ENCODE measurements around the gene EPHB3.
"Not testable (repeated sequence)": the region's sequence is repeated elsewhere in the genome, so short reads cannot be mapped to it uniquely, and the experiment has no call there.

Gene EPHB3

DNA sequence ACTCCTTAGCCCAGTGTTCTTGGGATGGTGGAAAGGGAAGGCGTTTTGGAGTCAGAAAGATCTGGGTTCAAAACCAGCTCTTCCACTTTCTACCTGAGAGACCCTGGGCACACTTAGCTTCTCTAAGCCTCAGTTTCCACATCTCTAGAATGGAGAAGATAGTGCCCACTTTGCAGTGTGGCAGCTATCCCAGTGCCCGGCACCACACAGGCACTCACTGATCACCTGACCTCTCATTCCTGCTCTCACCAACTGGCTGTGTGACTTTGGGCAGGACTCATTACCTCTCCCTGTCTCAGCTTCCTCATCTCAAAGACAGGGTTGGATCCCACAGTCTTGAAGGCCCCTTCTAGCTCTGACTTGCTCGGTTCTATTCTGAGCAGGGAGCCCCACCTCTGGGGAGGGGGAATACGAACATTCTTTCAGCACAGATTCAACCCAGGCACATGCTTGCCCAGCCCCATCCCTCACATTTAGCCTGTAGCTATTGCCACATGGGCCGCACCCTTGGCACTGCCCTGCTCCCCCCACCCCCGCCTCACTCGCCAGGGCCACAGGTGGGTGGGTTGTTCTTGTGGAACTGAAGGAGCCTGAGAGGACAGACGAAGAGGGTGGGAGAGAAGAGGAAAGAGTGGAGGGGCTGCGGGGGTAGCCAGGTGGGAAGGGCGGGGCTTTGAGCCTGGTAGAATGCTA, 39.2 kb downstream of the EPHB3 start:
- DNase-seq (ENCODE audit: low spot score) = no peak

GRCh38 chr3:184601576-184602371, 40.2 kb downstream of the EPHB3 start:
- DNase-seq (ENCODE audit: low spot score) = no peak

DNA sequence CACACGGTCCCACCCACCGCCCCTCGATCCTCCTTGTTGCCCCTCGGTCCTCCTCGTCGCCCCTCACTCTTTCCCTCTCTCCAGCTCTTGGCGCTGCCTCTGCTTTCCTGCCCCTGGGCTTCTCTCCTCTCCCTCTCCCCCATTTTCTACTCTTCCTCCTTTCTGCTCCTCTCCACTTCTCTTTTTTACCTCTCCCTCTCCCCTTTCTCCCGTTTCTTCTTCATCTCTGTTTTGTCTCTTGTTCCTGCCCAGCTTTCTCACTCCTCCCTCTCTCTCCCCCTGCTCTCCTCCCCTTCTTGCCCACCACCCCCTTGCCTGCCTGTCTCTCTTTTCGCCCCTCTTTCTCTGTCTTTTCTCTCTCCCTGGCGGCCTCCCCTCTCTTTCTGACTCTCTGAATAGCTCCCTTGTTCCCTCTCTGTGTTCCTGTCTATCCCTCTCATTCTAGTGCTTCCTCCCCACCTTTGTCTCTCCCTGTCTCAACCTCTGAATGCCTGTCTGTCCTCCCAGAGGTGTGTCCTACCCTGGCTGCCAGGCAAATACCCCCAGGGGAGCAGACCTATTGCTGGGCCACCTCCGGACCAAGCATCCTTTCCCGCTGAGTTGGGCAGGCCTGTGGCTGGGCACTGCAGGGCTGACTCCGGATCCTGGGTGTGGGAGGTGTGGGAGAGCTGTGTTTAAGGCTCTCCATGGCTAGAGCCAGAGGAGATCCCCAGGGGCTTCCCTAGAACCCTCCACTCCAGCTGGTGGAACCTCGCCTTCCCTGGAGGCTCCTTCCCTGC, 41.0 kb downstream of the EPHB3 start:
- DNase-seq (ENCODE audit: low spot score) = no peak

- no peak for DNase-seq (ENCODE audit: low spot score)
Observed at GRCh38 chr3:184603151-184604030, 41.8 kb downstream of the EPHB3 start.

DNA sequence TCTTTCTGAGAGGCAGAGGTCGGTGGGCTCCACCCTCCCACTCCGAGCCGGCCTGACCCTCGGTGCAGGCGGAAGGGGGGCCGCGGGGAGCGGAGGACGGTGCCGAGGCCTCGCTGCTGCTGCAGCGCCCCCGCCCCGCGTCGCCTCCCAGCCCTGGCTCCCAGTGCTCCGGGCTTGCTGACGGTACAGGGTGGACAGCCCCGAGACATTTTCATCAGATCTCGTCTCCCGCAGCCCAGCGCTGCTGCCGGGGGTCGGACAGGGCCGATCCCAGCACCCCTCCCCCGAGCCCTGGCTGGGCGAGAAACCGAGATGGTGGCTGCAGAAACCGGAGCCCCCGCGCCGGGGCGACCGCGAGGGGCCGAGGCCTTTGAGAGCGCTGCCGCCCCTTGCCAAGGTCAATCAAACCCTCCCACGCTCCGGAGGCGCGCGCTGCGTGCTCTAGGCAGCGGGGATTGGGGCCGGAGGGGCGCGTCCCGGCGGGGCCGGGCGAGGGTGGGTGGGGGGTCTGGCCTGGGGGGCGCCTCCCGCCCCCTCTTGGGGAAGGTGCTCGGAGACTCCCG, 42.5 kb downstream of the EPHB3 start:
- DNase-seq (ENCODE audit: low spot score) = no peak

- no peak for DNase-seq (ENCODE audit: low spot score)
Observed at GRCh38 chr3:184604615-184605290, 43.2 kb downstream of the EPHB3 start.

GRCh38 chr3:184608209-184608608, 46.6 kb downstream of the EPHB3 start:
- DNase-seq (ENCODE audit: low spot score) = no peak

- no peak for DNase-seq (ENCODE audit: low spot score)
Observed at GRCh38 chr3:184609476-184610244, 48.1 kb downstream of the EPHB3 start.

DNA sequence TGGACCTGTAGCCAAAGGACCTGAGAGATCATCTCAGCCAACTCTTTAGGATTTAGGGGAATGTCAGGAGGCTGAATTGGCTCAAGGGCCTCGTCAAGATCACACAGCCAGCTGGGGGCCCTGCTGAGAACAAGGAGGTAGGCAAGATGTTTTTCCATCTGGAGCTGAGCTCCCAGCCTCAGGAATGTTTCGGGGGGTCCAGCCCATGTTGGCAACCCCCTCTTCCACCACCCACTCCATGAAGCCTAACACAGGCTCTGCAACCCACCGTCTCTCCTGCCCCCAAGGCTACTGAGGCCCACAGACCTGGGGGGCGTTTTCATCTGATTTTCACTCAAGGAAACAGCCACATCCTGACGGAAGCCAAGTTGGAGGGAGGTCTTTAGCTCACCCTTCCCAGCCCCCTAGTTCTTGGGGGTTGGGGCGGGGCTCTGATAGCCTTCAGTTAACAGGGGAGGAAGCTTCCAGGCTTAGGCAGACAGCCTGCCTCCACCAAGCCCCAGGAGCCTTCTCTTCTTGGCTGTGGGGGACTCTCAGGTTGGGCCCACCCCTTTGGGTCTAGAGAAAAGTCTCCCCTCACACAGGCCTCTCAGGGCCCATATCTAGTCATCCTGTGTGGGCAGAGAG, 48.8 kb downstream of the EPHB3 start:
- no peak for DNase-seq (ENCODE audit: low spot score)

DNA sequence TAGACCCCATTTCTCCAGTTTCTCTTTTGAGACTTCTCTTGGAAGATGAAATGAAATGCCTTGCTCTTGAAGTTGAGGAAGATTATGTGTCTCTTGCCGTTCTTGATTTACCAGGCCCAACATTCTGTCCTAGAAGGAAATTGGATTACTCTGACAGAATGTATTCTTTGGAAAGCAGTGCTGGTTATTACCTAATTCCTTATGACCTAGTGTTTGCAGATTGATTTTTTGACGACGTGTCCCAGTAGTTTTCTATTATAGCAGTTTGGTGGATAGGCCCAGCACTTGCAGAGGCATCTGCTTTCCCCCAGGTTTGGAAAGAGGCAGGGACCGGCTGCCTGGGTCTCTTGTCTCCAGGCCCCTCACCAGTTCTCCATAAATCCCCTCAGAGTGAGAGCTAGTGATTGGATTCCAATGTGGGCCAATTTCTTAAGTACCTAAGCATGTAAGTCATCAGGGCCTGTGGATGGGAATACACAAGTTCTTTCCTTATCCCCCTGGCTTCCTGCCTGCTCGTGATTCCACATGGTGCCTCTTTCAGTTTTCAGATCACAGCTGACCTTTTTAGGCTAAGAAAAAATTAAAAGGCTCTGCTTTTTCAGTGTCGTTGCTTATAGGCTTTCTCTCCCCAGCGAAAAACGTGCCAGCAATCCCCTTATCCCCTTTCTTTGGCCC, 50.2 kb downstream of the EPHB3 start:
- DNase-seq (ENCODE audit: low spot score) = no peak

- no peak for DNase-seq (ENCODE audit: low spot score)
Observed at GRCh38 chr3:184615396-184615795, 53.8 kb downstream of the EPHB3 start.

- no peak for DNase-seq (ENCODE audit: low spot score)
Observed at GRCh38 chr3:184616436-184616835, 54.9 kb downstream of the EPHB3 start.

- DNase-seq (ENCODE audit: low spot score) = not testable (repeated sequence)
Observed at GRCh38 chr3:184617306-184617705, 55.7 kb downstream of the EPHB3 start.

- no peak for DNase-seq (ENCODE audit: low spot score)
Observed at GRCh38 chr3:184618811-184619210, 57.2 kb downstream of the EPHB3 start.

GRCh38 chr3:184619369-184619768, 57.8 kb downstream of the EPHB3 start:
- no peak for DNase-seq (ENCODE audit: low spot score)

DNA sequence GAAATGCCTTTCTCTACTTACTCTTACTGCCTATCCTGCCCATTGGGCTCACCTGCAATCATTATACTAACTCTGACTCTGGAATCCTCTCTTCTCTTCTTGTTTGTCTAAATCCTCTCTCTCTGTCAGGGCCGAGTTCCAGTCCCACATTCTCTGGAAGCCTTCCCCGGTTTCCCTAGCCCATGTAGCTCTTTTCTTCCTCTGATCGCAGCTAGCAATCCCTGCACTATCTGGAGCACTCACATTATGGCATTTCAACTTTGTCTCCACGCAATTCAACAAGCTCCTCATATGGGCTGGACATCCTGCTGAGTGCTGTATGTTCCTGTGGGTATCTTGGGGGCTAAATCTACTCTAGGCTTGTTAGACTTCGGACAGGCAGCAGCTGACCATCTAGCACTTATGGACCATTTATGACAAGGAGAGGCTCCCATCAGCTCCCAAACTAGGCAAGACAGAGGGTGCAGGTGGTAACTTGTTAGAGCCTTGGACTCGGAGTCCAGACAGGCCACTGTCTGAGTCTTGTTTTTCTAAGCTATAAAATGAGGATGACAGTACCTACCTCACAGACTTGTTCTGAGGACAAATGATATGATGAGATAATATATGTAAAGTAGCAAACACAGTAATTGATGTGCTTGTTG, 58.3 kb downstream of the EPHB3 start:
- DNase-seq (ENCODE audit: low spot score) = no peak

- peak; percentile 78 for DNase-seq (ENCODE audit: low spot score)
Observed at GRCh38 chr3:184620475-184621119, 59.0 kb downstream of the EPHB3 start.

GRCh38 chr3:184622156-184622555, 60.6 kb downstream of the EPHB3 start:
- DNase-seq (ENCODE audit: low spot score) = not testable (repeated sequence)

Data from RKO (cell line).